Measurements from ENCODE around the gene NUDT3. TPM values are rescaled to one million over a fixed set of nuclear protein-coding genes. Genes with fewer than 3 reads are reported as not detected.

The NUDT3 gene
- polyA plus RNA-seq, 10 donors = 18.9 to 32.8 (median 24.2) TPM

Other genes starting within 250 kb of the NUDT3 start
- gene GRM4, start 246.6 kb downstream of the NUDT3 start, polyA plus RNA-seq (ENCODE audit: insufficient read length in 10 of 10) = 1 to 10 TPM in 9 of 10 donors, under 1 TPM in 1; 0.48 to 2.6 (median 1.3) TPM
- 100 to 1,000 TPM in 1 of 10 donors, 10 to 100 TPM in 9; 73.7 to 105 (median 83.4) TPM for gene HMGA1, start 155.8 kb downstream of the NUDT3 start, polyA plus RNA-seq (ENCODE audit: insufficient read length in 10 of 10)
- gene SMIM29, start 143.7 kb downstream of the NUDT3 start, polyA plus RNA-seq (ENCODE audit: insufficient read length in 10 of 10) = 1 to 10 TPM; 7.0 to 9.8 (median 7.8) TPM
- gene RPS10, start 33.4 kb upstream of the NUDT3 start, polyA plus RNA-seq (ENCODE audit: insufficient read length in 10 of 10) = 1,000 to 10,000 TPM; 1,208 to 1,969 (median 1,698) TPM
- 1 to 10 TPM in 6 of 10 donors, under 1 TPM in 4; 0.31 to 1.5 (median 1.1) TPM for gene PACSIN1, start 73.4 kb upstream of the NUDT3 start, polyA plus RNA-seq (ENCODE audit: insufficient read length in 10 of 10)
- gene SPDEF, start 163.7 kb upstream of the NUDT3 start, polyA plus RNA-seq (ENCODE audit: insufficient read length in 10 of 10) = under 1 TPM in 3 of 10 donors, not detected in 7; 0.07 to 0.09 (median 0.08) TPM

Data from muscle of back (tissue), 10 donors.